GM12872 (cell line): ENCODE results near the gene MIGA2.

Experiments used
- CTCF ChIP-seq: IDR thresholded peaks from 3 replicates; pipeline ENCODE4 v1.5.1; 2011; ENCODE audit warnings: low read depth, mild to moderate bottlenecking, low read length, moderate library complexity; ENCODE audit not compliant: insufficient read depth

Gene MIGA2

GRCh38 chr9:129094387-129095169, 58.2 kb downstream of the MIGA2 start:
- no peak for TF ChIP-seq CTCF

DNA sequence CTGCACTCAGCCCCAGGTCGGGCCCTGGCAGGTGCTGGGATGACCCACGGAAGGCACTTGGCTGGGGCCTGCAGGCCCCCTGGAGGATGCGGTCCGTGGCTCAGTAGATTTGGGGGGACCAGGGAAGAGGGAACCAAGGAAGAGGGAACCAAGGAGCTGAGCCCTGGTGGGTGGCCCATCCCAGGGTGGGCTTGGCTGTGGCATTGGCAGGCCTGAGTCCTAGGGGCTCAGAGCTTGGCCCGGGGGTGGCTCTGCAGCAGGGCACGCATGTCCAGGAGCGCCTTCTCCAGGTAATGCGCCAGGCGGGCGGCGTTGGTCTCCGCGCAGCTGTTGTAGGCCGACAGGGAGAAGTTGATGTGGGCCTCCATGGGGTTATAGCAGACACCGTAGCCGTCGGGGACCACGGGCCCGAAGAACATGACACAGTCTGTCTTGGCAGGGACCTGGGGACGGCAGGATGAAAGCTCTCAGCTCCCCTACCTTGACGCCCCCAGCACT, 58.8 kb downstream of the MIGA2 start:
- no peak for TF ChIP-seq CTCF

DNA sequence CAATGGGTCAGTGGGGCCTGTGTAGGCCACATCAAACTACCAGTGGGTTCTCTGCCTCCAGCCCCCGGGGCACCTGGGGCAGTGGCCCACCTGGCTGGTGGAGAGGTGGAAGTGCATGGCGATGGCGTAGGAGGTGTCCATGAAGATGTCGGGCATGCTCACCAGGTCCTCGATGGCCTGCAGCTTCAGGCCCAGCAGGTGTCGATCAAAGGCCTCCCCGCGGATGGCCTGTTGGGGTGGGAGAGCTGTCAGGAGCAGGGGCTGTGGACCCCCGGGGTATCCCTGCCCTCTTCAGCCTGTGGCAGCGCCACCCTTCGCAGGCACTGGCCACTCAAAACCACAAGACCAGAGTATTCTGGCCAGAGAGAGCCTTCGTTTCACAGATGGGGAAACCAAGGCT, 59.5 kb downstream of the MIGA2 start:
- no peak for TF ChIP-seq CTCF

- no peak for TF ChIP-seq CTCF
These were observed 61.4 kb downstream of the MIGA2 start for GRCh38 chr9:129097671-129098306.

GRCh38 chr9:129098328-129098727, 61.9 kb downstream of the MIGA2 start:
- no peak for TF ChIP-seq CTCF

GRCh38 chr9:129100383-129101169, 64.2 kb downstream of the MIGA2 start:
- TF ChIP-seq CTCF = no peak

DNA sequence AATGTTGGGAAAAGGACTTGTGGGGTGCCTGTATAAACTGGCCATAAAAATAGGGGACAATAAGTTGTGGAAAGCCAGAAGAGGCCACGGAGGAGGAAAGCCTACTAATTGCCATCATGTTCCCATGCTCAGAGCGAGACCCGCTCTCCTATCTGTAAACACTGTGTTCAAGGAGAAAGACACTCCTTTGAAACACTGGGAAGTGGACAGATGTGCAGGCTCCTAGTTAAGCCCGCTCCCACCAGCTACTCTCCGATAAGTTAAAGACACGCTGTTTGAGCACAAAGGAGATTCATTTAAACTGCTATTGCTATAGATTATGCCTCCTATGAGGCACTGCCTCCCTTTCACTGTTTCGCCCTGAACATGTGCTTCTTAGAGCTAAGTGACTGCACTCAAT, 64.9 kb downstream of the MIGA2 start:
- TF ChIP-seq CTCF = no peak
